Keratinocyte (primary cell): ENCODE measurements around the gene SH3PXD2A. TPM values are rescaled to one million over a fixed set of nuclear protein-coding genes. Genes with fewer than 3 reads are reported as not detected.
A peak's percentile ranks its signal among the peaks of the same experiment; 100 is the strongest.

Source experiments
- DNase-seq: peaks from one replicate; pipeline ENCODE4 v3.0.0-alpha.2; 2011; ENCODE audit warnings: low read depth, missing footprints, low spot score
- FAIRE-seq: peaks from 2 replicates; lab custom pipeline; 2011; peaks lifted over from hg19 to GRCh38; lab: Jason Lieb, UNC
- H2AFZ ChIP-seq: 2 replicates; pipeline ENCODE4 v1.6.0; 2012; ENCODE audit warnings: low read length, control low read depth, inconsistent platforms; ENCODE audit not compliant: control insufficient read depth
- H3K27ac ChIP-seq: 2 replicates; pipeline ENCODE4 v1.5.1; 2011; ENCODE audit warnings: low read length; ENCODE audit not compliant: control insufficient read depth, insufficient read depth
- H3K27me3 ChIP-seq: 3 replicates; pipeline ENCODE4 v1.6.0; 2011; ENCODE audit warnings: low read length; ENCODE audit not compliant: control insufficient read depth, insufficient read depth; ENCODE audit errors: extremely low read depth
- H3K36me3 ChIP-seq, 2 experiments: 2 replicates in 1 of 2; 3 replicates in 1 of 2; pipeline ENCODE4 v1.5.1; 2011; ENCODE audit warnings: low read length in 2 of 2, mild to moderate bottlenecking in 1 of 2; ENCODE audit not compliant: control insufficient read depth in 2 of 2, insufficient read depth in 2 of 2; ENCODE audit errors: extremely low read depth in 1 of 2
- H3K4me1 ChIP-seq: 3 replicates; pipeline ENCODE4 v1.5.1; 2011; ENCODE audit warnings: low read length; ENCODE audit not compliant: control insufficient read depth, insufficient read depth; ENCODE audit errors: extremely low read depth
- H3K4me2 ChIP-seq: 3 replicates; pipeline ENCODE4 v1.6.0; 2011; ENCODE audit warnings: low read depth, low read length; ENCODE audit not compliant: control insufficient read depth, insufficient read depth; ENCODE audit errors: extremely low read depth
- H3K4me3 ChIP-seq, 3 experiments: fragments of 200-600 bp in 1 of 3; sonication (generic) in 1 of 3; 2 replicates in 2 of 3; 3 replicates in 1 of 3; pipeline ENCODE4 v1.5.1; 2011 to 2016; ENCODE audit warnings: low read length in 3 of 3, mild to moderate bottlenecking in 3 of 3, control low read depth in 2 of 3, inconsistent platforms in 1 of 3, low read depth in 1 of 3, mixed read lengths in 1 of 3, mixed run types in 1 of 3, moderate library complexity in 1 of 3; ENCODE audit not compliant: control insufficient read depth in 2 of 3, insufficient read depth in 2 of 3; ENCODE audit errors: extremely low read depth in 1 of 3
- H3K79me2 ChIP-seq: 2 replicates; pipeline ENCODE4 v1.6.0; 2012; ENCODE audit warnings: low read length; ENCODE audit not compliant: control insufficient read depth, insufficient read depth
- H3K9ac ChIP-seq: 3 replicates; pipeline ENCODE4 v1.6.0; 2011; ENCODE audit warnings: low read length; ENCODE audit not compliant: control insufficient read depth, insufficient read depth; ENCODE audit errors: extremely low read depth
- H3K9me1 ChIP-seq: 3 replicates; pipeline ENCODE4 v1.6.0; 2011; ENCODE audit warnings: low read length; ENCODE audit not compliant: control insufficient read depth, insufficient read depth; ENCODE audit errors: extremely low read depth
- H3K9me3 ChIP-seq: 2 replicates; pipeline ENCODE4 v1.5.1; 2012; ENCODE audit warnings: low read depth, low read length; ENCODE audit not compliant: control insufficient read depth
- H4K20me1 ChIP-seq: 3 replicates; pipeline ENCODE4 v1.6.0; 2011; ENCODE audit warnings: low read length; ENCODE audit not compliant: control insufficient read depth, insufficient read depth; ENCODE audit errors: extremely low read depth
- EZH2 ChIP-seq: IDR thresholded peaks from one replicate; pipeline ENCODE4 v1.6.1; 2012; ENCODE audit warnings: inconsistent platforms, mild to moderate bottlenecking, low read length, moderate library complexity
- dilution Hi-C: fragments of 300-500 bp; cut with MboI; formaldehyde crosslinking; loops from one replicate; pipeline ENCODE4 v1.7.0; 2020; ENCODE audit warnings: low sequenced_read_pairs; ENCODE audit not compliant: extremely low pct_ligation_motif_present
- polyA plus RNA-seq, 5 experiments: library from polyadenylated mRNA; depleted of rRNA in 3 of 5; stranded (reverse) in 3 of 5; stranded (forward) in 1 of 5; unstranded in 1 of 5; fragments of >200 nt; gene quantifications; 1 replicate in 1 of 5; 2 replicates in 3 of 5; 3 replicates in 1 of 5; pipeline versions ENCODE4 v1.2.1 to v1.2.3, GENCODE V29; 2011 to 2012; ENCODE audit warnings: missing spikeins in 2 of 5, low read depth in 1 of 5, low replicate concordance in 1 of 5
- TF ChIP-seq, protein P1 (sequence below), 3 experiments: IDR thresholded peaks in 1 of 3; conservative IDR thresholded peaks in 1 of 3; optimal IDR thresholded peaks in 1 of 3; 2 replicates in 2 of 3; 3 replicates in 1 of 3; pipeline versions ENCODE3 to v1.5.1; 2011; ENCODE audit warnings: low read length in 3 of 3, mild to moderate bottlenecking in 3 of 3, moderate library complexity in 2 of 3, control low read depth in 1 of 3, inconsistent platforms in 1 of 3; ENCODE audit not compliant: insufficient read depth in 2 of 3; ENCODE audit errors: extremely low read depth in 1 of 3

SH3PXD2A gene
- polyA plus RNA-seq, 1 donor (not counting 4 experiments of a cell fraction or from before 2014, with no cell fraction given), result 33.9 TPM

DNA sequence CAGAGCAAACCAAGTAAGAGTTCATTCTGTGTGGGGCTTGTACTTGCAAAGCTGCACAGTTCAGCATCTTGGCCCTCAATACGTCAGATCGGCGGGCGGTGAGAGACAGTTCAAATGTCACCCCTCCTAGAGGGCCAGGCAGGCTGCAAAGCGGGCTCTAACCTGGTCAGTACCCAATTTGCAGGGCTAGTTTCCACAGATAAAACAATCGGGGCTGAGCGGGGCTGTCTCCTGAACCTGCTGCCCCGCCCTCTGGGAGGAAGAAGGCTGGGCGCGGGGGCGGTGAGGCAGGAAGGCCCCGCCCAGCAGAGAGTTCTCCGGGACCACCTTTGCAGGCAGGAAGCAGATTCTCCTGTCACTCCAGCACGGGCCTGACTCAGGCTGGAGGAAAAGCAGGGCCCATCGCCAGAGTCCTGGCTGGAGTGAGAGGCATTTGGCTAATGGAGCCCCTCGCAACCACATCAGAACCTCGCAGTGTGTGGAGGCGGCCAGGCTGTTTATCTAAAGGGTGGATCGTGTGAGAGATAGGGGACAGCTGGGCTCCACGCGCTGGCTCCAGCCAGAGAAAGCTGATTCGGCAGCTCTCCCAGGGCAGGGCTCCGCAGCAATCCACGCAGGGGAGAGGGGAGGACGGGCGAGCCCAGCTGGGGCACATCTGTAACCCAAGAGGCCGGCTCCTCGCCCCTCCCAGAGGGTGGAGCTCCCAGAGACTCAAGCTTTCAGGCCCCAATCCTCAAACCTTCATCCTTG, 83.1 kb downstream of the SH3PXD2A start:
- Histone ChIP-seq H3K9ac (peak overlapping the region; percentile 65), H3K79me2 (peaks cover 84% of the 10 kb centered on the region), H3K27ac (peak overlapping the region; percentile 74), H3K27me3 (no peaks in the 10 kb centered on the region), H3K4me1 (peaks cover 45% of the 10 kb centered on the region), H4K20me1 (no peaks in the 10 kb centered on the region), H3K9me1 (peaks cover 7% of the 10 kb centered on the region), H2AFZ (no peak overlapping the region), H3K36me3 (peaks cover 13 to 34% of the 10 kb centered on the region in 2 experiments), H3K4me3 (peak overlapping the region in 2 of 3 experiments; percentile 27 to 53), H3K4me2 (peak overlapping the region; percentile 65), H3K9me3 (no peaks in the 10 kb centered on the region)
- FAIRE-seq (peak; percentile 52), DNase-seq (no peak)
- TF ChIP-seq, protein P1, sequence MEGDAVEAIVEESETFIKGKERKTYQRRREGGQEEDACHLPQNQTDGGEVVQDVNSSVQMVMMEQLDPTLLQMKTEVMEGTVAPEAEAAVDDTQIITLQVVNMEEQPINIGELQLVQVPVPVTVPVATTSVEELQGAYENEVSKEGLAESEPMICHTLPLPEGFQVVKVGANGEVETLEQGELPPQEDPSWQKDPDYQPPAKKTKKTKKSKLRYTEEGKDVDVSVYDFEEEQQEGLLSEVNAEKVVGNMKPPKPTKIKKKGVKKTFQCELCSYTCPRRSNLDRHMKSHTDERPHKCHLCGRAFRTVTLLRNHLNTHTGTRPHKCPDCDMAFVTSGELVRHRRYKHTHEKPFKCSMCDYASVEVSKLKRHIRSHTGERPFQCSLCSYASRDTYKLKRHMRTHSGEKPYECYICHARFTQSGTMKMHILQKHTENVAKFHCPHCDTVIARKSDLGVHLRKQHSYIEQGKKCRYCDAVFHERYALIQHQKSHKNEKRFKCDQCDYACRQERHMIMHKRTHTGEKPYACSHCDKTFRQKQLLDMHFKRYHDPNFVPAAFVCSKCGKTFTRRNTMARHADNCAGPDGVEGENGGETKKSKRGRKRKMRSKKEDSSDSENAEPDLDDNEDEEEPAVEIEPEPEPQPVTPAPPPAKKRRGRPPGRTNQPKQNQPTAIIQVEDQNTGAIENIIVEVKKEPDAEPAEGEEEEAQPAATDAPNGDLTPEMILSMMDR (optimal IDR thresholded peaks at IDR 0.05 in 1 of 3, IDR thresholded peaks at IDR 0.05 in 1 of 3, conservative IDR thresholded peaks at IDR 0.05 in 1 of 3; ENCODE audit: extremely low read depth in 1 of 3, insufficient read depth in 2 of 3, low read length in 3 of 3), result no peak
- no peak for TF ChIP-seq EZH2
- dilution Hi-C loops, result no loop called here

DNA sequence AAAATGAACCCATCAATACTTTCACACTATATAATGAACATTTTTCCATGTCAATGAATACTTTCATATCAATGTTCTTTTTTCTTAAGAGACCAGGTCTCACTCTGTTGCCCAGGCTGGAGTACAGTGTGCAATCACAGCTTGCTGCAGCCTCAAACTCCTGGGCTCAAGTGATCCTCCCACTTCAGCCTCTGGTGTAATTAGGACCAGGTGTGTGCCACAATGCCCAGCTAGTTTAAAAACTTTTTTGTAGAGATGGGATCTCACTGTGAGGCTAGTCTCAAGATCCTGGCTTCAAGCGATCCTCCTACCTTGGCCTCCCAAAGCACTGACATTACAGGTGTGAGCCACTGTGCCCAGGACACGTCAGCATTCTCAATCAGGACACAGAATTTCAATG, 85.2 kb downstream of the SH3PXD2A start:
- Histone ChIP-seq H3K9ac (no peak overlapping the region), H3K27me3 (no peaks in the 10 kb centered on the region), H3K4me3 (no peak overlapping the region), H3K9me3 (no peaks in the 10 kb centered on the region), H4K20me1 (no peaks in the 10 kb centered on the region), H3K79me2 (peaks cover 77% of the 10 kb centered on the region), H3K4me2 (no peak overlapping the region), H3K9me1 (peaks cover 9% of the 10 kb centered on the region), H3K36me3 (peaks cover 14 to 37% of the 10 kb centered on the region in 2 experiments), H3K4me1 (peaks cover 66% of the 10 kb centered on the region), H3K27ac (no peak overlapping the region), H2AFZ (no peak overlapping the region)
- DNase-seq (no peak), FAIRE-seq (no peak)
- dilution Hi-C loops, result no loop called here
- no peak for TF ChIP-seq EZH2
- TF ChIP-seq, protein P1 (optimal IDR thresholded peaks at IDR 0.05 in 1 of 3, IDR thresholded peaks at IDR 0.05 in 1 of 3, conservative IDR thresholded peaks at IDR 0.05 in 1 of 3; ENCODE audit: extremely low read depth in 1 of 3, insufficient read depth in 2 of 3, low read length in 3 of 3), result no peak
